ENCODE results near the gene FOXP1. TPM values are rescaled to one million over a fixed set of nuclear protein-coding genes. Genes with fewer than 3 reads are reported as not detected.
"Not testable (repeated sequence)": the region's sequence is repeated elsewhere in the genome, so short reads cannot be mapped to it uniquely, and the experiment has no call there.

Gene FOXP1
- total RNA-seq, 2 experiments from 2014 or later = 116 to 131 TPM

- H3K4me3 Mint-ChIP-seq = no peak overlapping the region
- ChIA-PET POLR2A (interaction anchor here (0.5 kb wide), 1 partner anchor 91 kb away, joined by 3 read pairs; no protein-coding TSS in a partner anchor), CTCF (interaction anchor here (0.9 kb wide), 1 partner anchor 17 kb away, joined by 3 read pairs; no protein-coding TSS in a partner anchor)
- H3K4me1 Mint-ChIP-seq = peaks cover 52% of the 10 kb centered on the region
- H3K36me3 Mint-ChIP-seq (ENCODE audit: low read depth) = peaks cover 79% of the 10 kb centered on the region
- H3K27me3 Mint-ChIP-seq = no peaks in the 10 kb centered on the region
- no peak for DNase-seq
- peaks cover 11% of the 10 kb centered on the region for H3K9me3 Mint-ChIP-seq
- peak overlapping the region; percentile 50 for H3K27ac Mint-ChIP-seq
These were observed 602.8 kb downstream of the FOXP1 start for GRCh38 chr3:70980646-70981170.

GRCh38 chr3:70979983-70980645 lies 603.4 kb downstream of the FOXP1 start:
- peak overlapping the region; percentile 50 for H3K27ac Mint-ChIP-seq
- ChIA-PET CTCF (no interaction called here), POLR2A (interaction anchor here (0.5 kb wide), 1 partner anchor 92 kb away, joined by 3 read pairs; no protein-coding TSS in a partner anchor)
- H3K36me3 Mint-ChIP-seq (ENCODE audit: low read depth) = peaks cover 85% of the 10 kb centered on the region
- peaks cover 11% of the 10 kb centered on the region for H3K9me3 Mint-ChIP-seq
- DNase-seq = no peak
- H3K4me1 Mint-ChIP-seq = peaks cover 52% of the 10 kb centered on the region
- H3K27me3 Mint-ChIP-seq = no peaks in the 10 kb centered on the region
- H3K4me3 Mint-ChIP-seq = no peak overlapping the region

GRCh38 chr3:70977712-70978111 lies 605.8 kb downstream of the FOXP1 start:
- Mint-ChIP-seq H3K9me3 (peaks cover 11% of the 10 kb centered on the region), H3K27me3 (no peaks in the 10 kb centered on the region), H3K36me3 (ENCODE audit: low read depth) (peaks cover 85% of the 10 kb centered on the region), H3K4me1 (peaks cover 31% of the 10 kb centered on the region), H3K4me3 (no peak overlapping the region), H3K27ac (no peak overlapping the region)
- ChIA-PET CTCF (interaction anchor here (0.6 kb wide), 1 partner anchor 32 kb away, joined by 3 read pairs; no protein-coding TSS in a partner anchor), POLR2A (no interaction called here)
- no peak for DNase-seq

- CTCF ChIA-PET = interaction anchor here (1.1 to 1.3 kb wide), 2 partner anchors 13 to 14 kb away, joined by 3 to 5 read pairs; no protein-coding TSS in a partner anchor
- H3K27me3 Mint-ChIP-seq, DNase-seq, POLR2A ChIA-PET, H3K4me3 Mint-ChIP-seq, H3K27ac Mint-ChIP-seq: not testable (repeated sequence)
- H3K4me1 Mint-ChIP-seq = peaks cover 14% of the 10 kb centered on the region
- H3K36me3 Mint-ChIP-seq (ENCODE audit: low read depth) = peaks cover 84% of the 10 kb centered on the region
- peaks cover 11% of the 10 kb centered on the region for H3K9me3 Mint-ChIP-seq
These were observed 607.5 kb downstream of the FOXP1 start for GRCh38 chr3:70975981-70976380.

GRCh38 chr3:70974747-70975146 lies 608.8 kb downstream of the FOXP1 start:
- POLR2A ChIA-PET = no interaction called here
- CTCF ChIA-PET = interaction anchor here (1.3 kb wide), 1 partner anchor 14 kb away, joined by 5 read pairs; no protein-coding TSS in a partner anchor
- H3K27ac Mint-ChIP-seq = no peak overlapping the region
- no peaks in the 10 kb centered on the region for H3K27me3 Mint-ChIP-seq
- H3K4me3 Mint-ChIP-seq = no peak overlapping the region
- DNase-seq = no peak
- peaks cover 4% of the 10 kb centered on the region for H3K9me3 Mint-ChIP-seq
- H3K4me1 Mint-ChIP-seq = peaks cover 2% of the 10 kb centered on the region
- H3K36me3 Mint-ChIP-seq (ENCODE audit: low read depth) = peaks cover 81% of the 10 kb centered on the region

GRCh38 chr3:70973558-70973957 lies 610.0 kb downstream of the FOXP1 start:
- Mint-ChIP-seq H3K9me3 (peaks cover 4% of the 10 kb centered on the region), H3K4me1 (no peaks in the 10 kb centered on the region), H3K36me3 (ENCODE audit: low read depth) (peaks cover 82% of the 10 kb centered on the region), H3K27me3 (no peaks in the 10 kb centered on the region), H3K27ac (no peak overlapping the region), H3K4me3 (no peak overlapping the region)
- ChIA-PET CTCF (interaction anchor here (0.7 kb wide), 1 partner anchor 318 kb away, joined by 3 read pairs; no protein-coding TSS in a partner anchor), POLR2A (no interaction called here)
- DNase-seq = no peak

- Mint-ChIP-seq H3K4me3 (no peak overlapping the region), H3K9me3 (peaks cover 4% of the 10 kb centered on the region), H3K27me3 (no peaks in the 10 kb centered on the region), H3K36me3 (ENCODE audit: low read depth) (peaks cover 83% of the 10 kb centered on the region), H3K4me1 (no peaks in the 10 kb centered on the region), H3K27ac (no peak overlapping the region)
- DNase-seq = no peak
- CTCF ChIA-PET = no interaction called here
- POLR2A ChIA-PET = no interaction called here
These were observed 610.7 kb downstream of the FOXP1 start for GRCh38 chr3:70972855-70973254.

GRCh38 chr3:70970952-70971351 lies 612.6 kb downstream of the FOXP1 start:
- Mint-ChIP-seq H3K27me3 (no peaks in the 10 kb centered on the region), H3K27ac (no peak overlapping the region), H3K4me3 (no peak overlapping the region), H3K36me3 (ENCODE audit: low read depth) (peaks cover 77% of the 10 kb centered on the region), H3K9me3 (no peaks in the 10 kb centered on the region), H3K4me1 (no peaks in the 10 kb centered on the region)
- CTCF ChIA-PET = no interaction called here
- DNase-seq = no peak
- POLR2A ChIA-PET = no interaction called here

- Mint-ChIP-seq H3K27ac (no peak overlapping the region), H3K4me1 (no peaks in the 10 kb centered on the region), H3K9me3 (no peaks in the 10 kb centered on the region), H3K27me3 (no peaks in the 10 kb centered on the region), H3K36me3 (ENCODE audit: low read depth) (peaks cover 77% of the 10 kb centered on the region), H3K4me3 (no peak overlapping the region)
- CTCF ChIA-PET = no interaction called here
- DNase-seq = no peak
- POLR2A ChIA-PET = no interaction called here
These were observed 613.4 kb downstream of the FOXP1 start for GRCh38 chr3:70970171-70970570.

- Mint-ChIP-seq H3K4me3 (no peak overlapping the region), H3K27ac (no peak overlapping the region), H3K36me3 (ENCODE audit: low read depth) (peaks cover 76% of the 10 kb centered on the region), H3K27me3 (no peaks in the 10 kb centered on the region), H3K9me3 (no peaks in the 10 kb centered on the region), H3K4me1 (peaks cover 5% of the 10 kb centered on the region)
- no peak for DNase-seq
- POLR2A ChIA-PET = no interaction called here
- CTCF ChIA-PET = no interaction called here
These were observed 619.9 kb downstream of the FOXP1 start for GRCh38 chr3:70963431-70964275.

- CTCF ChIA-PET = no interaction called here
- H3K36me3 Mint-ChIP-seq (ENCODE audit: low read depth) = peaks cover 71% of the 10 kb centered on the region
- no peak overlapping the region for H3K4me3 Mint-ChIP-seq
- no peak for DNase-seq
- H3K27me3 Mint-ChIP-seq = no peaks in the 10 kb centered on the region
- no peaks in the 10 kb centered on the region for H3K9me3 Mint-ChIP-seq
- H3K27ac Mint-ChIP-seq = no peak overlapping the region
- peaks cover 5% of the 10 kb centered on the region for H3K4me1 Mint-ChIP-seq
- POLR2A ChIA-PET = no interaction called here
These were observed 623.8 kb downstream of the FOXP1 start for GRCh38 chr3:70959506-70960291.

GRCh38 chr3:70952033-70952747 lies 631.3 kb downstream of the FOXP1 start:
- H3K27ac Mint-ChIP-seq = no peak overlapping the region
- ChIA-PET POLR2A (no interaction called here), CTCF (no interaction called here)

More at GRCh38 chr3:70952033-70952747, 631.3 kb downstream of the FOXP1 start:
- Mint-ChIP-seq H3K27me3 (no peaks in the 10 kb centered on the region), H3K4me3 (no peak overlapping the region), H3K9me3 (no peaks in the 10 kb centered on the region), H3K4me1 (no peaks in the 10 kb centered on the region), H3K36me3 (ENCODE audit: low read depth) (peaks cover 12% of the 10 kb centered on the region)
- DNase-seq = no peak

Data from activated CD4-positive, alpha-beta T cell treated with anti-CD3 and anti-CD28 coated beads, Interleukin-2, amount 10 ng/mL, durations not matched to agents 7 days and 5 days (primary cell).